GM08714 (cell line): Measurements from ENCODE around the gene FAM107B.

Experiments
- H3K4me3 ChIP-seq: fragments of 200-500 bp; sonication (Bioruptor generic); 2 replicates; pipeline ENCODE4 v1.5.1; 2014; ENCODE audit warnings: mild to moderate bottlenecking, low read length, inconsistent platforms
- ZNF274 ChIP-seq: IDR thresholded peaks from 2 replicates; pipeline ENCODE4 v1.6.1; 2012; ENCODE audit warnings: mild to moderate bottlenecking, low read depth, low read length

FAM107B gene

DNA sequence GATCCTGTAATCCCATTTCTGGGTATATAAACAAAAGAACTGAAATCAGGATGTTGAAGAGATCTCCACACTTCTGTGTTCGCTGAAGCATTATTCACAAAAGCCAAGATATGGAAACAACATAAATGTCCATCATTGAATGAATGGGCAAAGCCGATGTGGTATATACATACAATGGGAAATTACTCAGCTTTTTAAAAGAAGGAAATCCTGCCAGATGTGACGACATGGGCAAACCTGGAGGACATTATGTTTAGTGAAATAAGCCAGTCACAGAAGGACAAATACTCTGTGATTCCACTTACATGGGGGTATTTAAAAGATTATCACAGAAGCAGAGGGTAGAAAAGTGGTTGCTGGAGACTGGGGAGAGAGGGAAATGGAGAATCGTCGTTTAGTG is 23.9 kb upstream of the FAM107B start:
- H3K4me3 ChIP-seq = no peak overlapping the region
- no peak for TF ChIP-seq ZNF274

DNA sequence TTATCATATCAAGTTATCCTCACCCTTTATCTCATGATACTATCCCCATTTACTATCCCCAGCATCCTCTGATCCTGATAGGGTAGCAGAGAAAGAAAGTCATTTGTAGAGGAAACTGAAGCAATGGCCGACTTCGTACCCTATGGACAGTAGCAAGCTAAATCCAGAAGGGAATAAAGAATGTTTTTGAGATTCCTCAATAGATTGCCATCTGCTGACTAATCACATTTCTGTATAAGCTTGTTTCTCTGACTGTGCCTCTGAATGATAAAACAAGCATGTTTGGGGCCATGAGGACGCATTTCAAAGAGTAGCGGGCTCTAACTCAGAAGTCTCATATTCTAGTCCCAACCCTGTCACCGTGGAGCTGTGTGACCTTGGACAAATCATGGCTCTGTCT is 13.2 kb upstream of the FAM107B start:
- no peak for TF ChIP-seq ZNF274
- no peak overlapping the region for H3K4me3 ChIP-seq

DNA sequence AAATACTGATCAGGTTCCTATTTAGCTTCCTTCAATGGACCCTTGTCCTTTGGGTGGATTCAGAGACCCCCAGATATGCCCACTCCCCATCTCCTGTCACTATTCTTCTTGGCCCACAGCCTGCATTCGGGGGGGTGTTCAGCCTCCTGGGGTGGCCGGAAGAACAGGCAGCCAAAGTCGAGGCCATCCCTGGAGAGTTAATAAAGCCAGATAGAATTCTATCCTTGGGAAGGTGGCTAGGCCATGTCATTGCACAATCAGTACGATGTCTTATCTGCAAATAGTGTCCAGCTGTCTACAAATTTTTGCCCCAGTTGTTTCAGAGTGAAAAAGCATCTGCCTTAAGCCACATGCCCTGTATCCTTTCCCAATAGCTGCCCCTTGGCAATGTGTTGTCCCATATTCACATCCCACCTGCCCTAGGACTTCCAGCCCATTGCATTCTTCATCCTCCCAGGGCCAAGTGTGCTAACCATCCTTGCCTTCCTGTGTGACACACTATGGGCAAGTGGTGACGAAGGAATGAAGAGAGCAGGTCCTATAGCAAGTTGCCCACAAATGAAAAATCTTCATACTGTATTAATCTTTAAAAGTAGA is 9.9 kb upstream of the FAM107B start:
- no peak for TF ChIP-seq ZNF274

DNA sequence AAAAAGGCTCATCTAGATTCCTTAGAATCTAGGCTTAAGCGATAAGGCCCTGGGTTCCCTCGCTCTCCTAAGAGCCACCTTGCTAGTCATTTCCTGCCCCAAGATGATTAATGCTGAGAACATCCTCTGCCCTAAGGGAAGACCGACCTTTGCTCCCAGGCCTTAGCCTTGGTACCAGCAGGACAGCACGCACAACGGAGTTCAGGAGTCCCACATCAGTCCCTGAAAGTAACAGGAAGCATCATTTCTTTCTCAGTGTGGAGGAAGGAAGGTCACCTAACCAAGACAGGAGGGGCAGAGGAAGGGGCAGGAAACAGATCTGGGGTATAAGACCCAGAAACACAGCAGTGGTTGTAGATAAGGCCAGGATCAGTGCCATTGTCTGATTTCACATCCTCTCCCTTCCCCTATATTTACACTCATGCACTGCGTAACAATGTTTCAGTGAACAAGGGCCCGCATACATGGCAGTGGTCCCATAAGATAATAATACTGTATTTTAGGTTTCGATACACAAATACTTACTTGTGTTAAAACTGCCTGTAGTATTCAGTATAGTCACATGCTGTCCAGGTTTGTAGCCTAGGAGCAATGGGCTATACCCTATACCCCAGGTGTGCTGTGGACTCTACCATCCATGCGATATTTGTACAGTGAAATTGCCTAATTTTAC is 8.1 kb upstream of the FAM107B start:
- no peak overlapping the region for H3K4me3 ChIP-seq
- TF ChIP-seq ZNF274 = no peak

More for the DNA sequence above, 9.9 kb upstream of the FAM107B start:
- no peak overlapping the region for H3K4me3 ChIP-seq

DNA sequence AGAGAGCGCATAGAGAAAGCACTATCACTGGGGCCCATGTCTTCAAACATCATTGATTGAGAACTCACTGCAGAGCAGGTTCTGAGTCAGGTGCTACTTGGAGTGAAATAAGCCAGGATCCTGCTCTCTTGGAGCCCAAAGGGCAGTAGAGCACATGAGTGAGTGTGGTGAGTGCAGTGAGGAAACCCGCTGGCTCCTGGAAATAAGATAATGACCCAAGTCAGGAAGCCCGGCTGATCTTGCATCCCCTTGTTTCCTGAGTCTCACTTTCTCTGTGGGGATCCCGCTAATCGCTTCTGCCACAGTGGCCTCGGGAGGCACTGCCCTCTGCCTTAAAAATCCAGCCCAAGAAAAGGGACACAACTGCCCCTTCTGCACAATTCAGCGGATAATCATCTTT is 7.1 kb upstream of the FAM107B start:
- no peak for TF ChIP-seq ZNF274

DNA sequence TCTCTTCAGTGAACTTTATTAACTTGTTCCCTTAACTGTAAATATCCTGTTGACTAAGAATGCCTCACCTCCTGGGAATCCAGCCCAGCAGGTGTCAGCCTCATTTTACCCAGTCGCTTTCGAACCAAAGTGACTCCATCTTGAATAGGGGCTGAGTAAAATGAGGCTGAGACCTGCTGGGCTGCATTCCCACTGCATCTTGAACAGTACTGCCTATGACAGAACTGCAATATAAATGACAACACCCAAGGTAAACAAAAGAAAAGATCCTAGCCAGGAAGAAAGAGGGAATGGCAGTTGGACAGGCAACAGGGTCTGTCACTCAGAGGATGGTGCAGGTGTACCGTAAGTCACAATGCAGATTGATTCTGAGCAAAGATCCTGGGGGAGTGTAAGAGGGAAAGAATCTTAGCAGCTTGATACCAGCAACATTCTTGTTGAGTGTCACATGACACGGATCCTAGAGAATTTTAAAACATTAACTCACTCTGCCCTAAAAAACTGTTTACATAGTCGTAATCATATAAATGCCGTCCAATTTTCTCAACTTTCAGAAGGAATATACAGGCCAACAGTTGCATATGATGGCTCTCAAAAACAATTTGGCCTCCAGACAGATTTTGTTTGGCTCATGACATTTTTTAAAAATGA is 4.4 kb upstream of the FAM107B start:
- H3K4me3 ChIP-seq = no peak overlapping the region
- TF ChIP-seq ZNF274 = no peak

More for the DNA sequence above, 7.1 kb upstream of the FAM107B start:
- no peak overlapping the region for H3K4me3 ChIP-seq

DNA sequence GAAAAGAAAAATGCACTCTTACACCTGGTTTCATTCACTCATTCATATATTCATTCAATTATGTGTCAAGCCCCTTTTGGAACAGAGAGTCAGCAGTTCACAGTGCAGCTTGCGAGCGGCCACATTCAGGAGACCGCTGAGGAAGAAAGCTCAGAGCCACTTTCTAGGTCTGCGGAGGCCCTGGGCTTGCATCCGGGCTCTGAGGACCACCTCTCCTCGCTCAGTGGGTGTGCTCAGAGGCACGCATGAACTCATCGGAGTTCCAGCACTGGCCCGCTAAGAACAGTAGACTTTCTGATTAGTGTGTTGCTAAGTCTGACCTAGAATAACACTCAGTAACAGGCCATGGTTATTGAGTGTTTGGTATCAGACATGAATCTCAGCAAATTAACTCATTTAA is 1.8 kb upstream of the FAM107B start:
- no peak overlapping the region for H3K4me3 ChIP-seq
- no peak for TF ChIP-seq ZNF274

DNA sequence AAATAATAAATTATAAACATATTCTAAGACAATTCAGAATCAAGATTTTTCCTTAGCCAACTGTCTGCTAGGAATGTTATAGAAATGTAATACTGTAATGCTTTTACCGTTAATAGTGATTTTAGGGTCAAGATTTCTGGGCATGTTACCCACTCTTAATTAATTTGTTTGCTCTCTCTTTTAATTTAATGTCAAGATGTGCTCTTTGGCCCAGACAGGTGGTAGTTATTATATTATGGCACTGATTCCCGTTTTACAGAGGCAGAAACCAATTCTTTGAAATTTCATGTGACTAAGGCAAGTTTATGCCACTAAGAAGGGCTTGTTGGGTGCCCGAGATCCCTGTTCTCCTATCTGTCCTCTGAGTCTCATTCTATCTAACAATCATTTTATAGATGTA is 959 bp upstream of the FAM107B start:
- no peak overlapping the region for H3K4me3 ChIP-seq
- TF ChIP-seq ZNF274 = no peak

DNA sequence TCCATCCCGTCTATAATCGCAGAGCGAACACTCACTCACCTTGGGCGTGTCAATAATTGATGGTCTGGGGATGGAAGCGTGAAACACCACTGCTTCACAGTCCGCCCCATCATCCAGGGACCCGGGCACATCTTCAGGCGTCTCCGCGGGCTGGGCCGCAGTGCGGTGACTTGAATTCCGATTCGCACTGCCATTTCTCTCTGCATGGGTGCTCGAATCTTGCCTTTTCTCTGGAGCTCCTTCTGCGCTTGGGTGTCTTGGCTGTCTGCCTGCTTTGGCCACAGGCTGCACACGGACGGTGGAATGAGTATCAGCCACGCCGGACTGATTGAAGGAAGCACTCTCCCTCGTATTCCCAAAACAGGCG is 500 bp downstream of the FAM107B start:
- H3K4me3 ChIP-seq = no peak overlapping the region
- no peak for TF ChIP-seq ZNF274

DNA sequence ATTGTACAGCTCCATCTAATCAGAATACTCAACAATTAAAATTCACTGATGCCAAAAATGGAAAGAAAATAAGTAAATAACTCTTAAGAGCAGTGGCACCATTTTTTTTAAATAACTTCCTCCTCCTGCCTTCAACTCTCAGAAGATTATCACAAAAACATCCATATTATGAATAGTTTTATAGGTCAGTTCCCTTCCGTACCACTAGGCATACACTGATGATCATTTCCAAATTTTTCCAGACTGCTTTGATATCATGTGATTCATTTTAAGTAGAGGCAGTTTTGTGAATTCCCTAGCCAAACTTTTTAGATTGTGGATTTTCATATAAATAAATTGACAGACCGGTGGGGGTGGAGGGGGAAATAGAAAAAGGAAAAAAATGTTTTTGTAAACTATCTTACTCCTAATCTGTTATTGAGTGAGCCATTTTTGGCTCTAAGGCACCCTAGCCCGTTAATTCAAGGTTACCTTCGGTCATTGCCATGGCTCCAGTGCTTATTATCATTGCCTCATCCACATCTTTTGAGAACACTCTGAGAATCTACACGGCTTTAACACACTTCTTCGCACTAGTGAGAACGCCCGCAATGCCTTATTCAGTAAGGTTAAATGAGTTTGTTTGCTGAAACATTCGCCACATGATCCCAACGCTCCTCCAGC is 1.0 kb downstream of the FAM107B start:
- no peak overlapping the region for H3K4me3 ChIP-seq
- TF ChIP-seq ZNF274 = no peak

DNA sequence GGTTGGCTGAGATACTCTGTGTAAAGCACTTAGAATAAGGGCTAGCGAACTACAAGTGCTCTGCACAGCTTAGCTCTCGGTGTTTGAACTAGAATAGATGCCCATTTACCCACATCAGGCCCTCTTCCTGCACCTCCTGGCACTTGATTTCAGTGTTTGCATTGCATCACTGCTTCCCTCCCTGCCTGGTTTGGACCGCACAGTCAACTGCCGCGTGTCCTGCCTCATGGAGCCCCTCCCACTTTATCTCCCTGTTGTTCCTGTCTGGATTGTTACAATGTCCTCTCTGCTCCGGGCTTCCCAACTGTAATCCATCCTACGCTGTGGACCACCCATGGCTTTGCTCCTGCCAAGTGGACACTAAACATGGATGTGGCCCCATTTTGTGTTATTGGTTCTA is 2.3 kb downstream of the FAM107B start:
- no peak overlapping the region for H3K4me3 ChIP-seq
- no peak for TF ChIP-seq ZNF274

DNA sequence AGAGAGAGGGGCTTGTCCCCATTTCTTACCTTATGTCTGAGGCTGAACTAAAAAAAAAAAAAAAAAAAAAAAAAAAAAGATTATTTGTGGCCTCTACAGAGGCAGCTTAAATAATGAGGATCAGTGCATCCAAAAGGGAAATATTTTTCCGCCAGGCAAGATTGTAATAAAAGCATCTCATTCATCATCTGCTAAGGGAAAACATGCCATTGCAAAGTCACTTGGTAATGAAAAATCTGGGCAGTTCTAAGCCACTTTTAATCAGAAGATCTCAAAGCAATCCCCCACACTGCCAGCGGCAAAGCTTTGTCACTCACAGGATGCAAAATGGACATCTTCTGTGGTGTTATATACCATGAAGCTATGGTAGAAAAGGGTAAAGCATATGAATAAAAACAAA is 3.8 kb downstream of the FAM107B start:
- TF ChIP-seq ZNF274 = no peak
- H3K4me3 ChIP-seq = no peak overlapping the region

DNA sequence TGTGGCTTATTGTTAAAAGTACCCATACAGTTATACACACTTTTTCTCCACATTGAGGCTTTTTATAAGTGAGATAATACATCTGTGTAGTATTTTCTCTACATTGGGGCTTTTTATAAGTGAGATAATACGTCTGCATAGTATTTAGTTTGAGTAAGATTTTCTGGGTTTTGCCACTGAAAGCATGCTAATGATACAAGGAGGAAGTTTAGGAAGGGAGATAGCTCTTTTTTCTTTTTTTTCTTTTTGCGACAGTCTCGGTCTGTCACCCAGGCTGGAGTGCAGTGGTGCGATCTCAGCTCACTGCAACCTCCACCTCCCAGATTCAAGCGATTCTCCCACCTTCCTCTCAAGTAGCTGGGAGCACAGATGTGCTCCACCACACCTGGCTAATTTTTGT is 13.3 kb downstream of the FAM107B start:
- no peak for TF ChIP-seq ZNF274
- no peak overlapping the region for H3K4me3 ChIP-seq

DNA sequence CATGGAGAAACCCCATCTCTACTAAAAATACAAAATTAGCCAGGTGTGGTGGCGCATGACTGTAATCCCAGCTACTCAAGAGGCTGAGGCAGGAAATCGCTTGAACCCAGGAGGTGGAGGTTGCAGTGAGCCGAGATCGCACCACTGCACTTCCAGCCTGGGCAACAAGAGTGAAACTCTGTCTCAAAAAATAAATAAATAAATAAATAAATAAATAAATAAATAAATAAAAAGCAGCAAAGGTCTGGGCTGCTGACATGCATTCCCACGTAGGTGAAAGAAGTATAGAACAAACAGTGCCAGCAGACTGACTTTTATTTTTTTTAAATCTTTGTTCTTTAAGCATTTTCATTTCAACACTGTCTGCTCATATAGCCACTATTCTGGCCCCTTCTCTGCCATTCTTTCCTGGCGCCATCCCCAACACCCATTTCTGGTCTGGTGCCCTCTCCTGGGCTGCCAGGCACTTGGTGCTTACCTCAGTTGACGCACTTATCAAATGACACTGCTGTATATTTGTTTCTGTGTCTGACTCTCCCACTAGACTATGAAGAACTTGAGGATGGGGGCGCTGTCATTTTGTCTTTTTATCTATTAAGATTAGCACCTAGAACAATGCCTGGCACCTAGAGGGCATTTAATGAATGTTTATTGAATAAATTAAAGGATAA is 15.6 kb downstream of the FAM107B start:
- TF ChIP-seq ZNF274 = no peak
- H3K4me3 ChIP-seq = no peak overlapping the region
